Measurements from ENCODE around the gene ACOXL. TPM values are rescaled to one million over a fixed set of nuclear protein-coding genes. Genes with fewer than 3 reads are reported as not detected.

The ACOXL gene
- total and polyA plus RNA-seq, 10 of the 15 experiments (the other 5 are each of a cell fraction or from before 2014, with no cell fraction given), result 0.05 to 1.3 (median 0.71) TPM

DNA sequence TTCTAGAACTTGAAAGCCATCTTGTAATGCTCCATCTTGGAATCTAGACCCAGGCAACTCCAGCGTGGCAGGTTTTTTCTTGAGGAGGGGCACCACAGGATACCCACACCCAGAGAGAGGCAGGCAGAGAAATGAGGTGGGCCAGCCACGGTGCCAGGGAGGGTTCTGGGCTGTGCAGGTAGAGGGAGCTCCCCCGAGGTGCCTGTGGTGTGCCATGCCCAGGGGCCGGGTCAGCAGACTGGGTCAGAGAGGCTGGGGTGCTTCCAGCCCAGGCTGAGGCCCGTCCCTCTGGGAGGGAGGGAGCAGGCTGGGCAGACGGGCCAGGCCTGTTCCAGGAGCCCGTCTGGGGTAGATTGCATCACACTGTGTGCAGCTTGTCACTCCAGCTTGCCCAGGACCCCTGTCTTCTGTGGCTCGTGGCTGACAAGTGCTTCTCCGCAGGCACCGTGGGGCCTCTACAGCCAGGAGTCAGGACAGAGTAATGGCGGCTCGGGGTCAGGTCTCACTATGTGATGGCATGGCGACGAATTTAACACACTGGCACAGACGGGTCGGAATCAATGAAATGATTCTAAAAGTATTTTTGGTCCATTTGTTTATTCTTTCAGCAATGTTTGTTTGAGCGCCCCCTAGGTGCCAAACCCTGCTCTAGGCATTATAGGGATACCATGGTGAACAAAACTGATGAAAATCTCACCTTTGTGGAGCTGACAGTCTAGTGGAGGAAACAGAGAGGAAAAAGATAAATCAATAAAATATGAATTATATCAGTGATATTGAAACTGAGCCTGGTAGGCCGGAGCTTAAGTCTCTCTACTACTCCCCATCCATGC is 144.0 kb downstream of the ACOXL start:
- no peak overlapping the region for H3K27ac ChIP-seq (ENCODE audit: control insufficient read depth, insufficient read depth)
- no peaks in the 10 kb centered on the region for H4K20me1 ChIP-seq (ENCODE audit: control insufficient read depth, insufficient read depth)
- H3K79me2 ChIP-seq (ENCODE audit: control insufficient read depth, insufficient read depth, low read length), result no peaks in the 10 kb centered on the region
- ChIA-PET POLR2A (interaction anchor here (1.0 kb wide), 1 partner anchor 24 kb away, joined by 4 read pairs; no protein-coding TSS in a partner anchor), CTCF (interaction anchor here (0.8 to 3.3 kb wide), 3 partner anchors 14 to 64 kb away, joined by 4 to 11 read pairs (median 11); no protein-coding TSS in a partner anchor), RAD21 (ENCODE audit: unreplicated experiment) (interaction anchor here (1.1 to 1.3 kb wide), 2 partner anchors 11 to 64 kb away, joined by 3 read pairs; no protein-coding TSS in a partner anchor), SMC1A (ENCODE audit: uncharacterized antibody, unreplicated experiment) (interaction anchor here (0.9 to 3.0 kb wide), 6 partner anchors 9 to 180 kb away, joined by 3 to 9 read pairs (median 4); no protein-coding TSS in a partner anchor)
- H3K9me3 ChIP-seq (replicated peaks; ENCODE audit: control insufficient read depth, insufficient read depth, low read length), result peaks cover 9% of the 10 kb centered on the region
- ATAC-seq (no peak), FAIRE-seq (no peak), DNase-seq (ENCODE audit: low read depth, low spot score) (no peak)
- TF ChIP-seq, protein P1, sequence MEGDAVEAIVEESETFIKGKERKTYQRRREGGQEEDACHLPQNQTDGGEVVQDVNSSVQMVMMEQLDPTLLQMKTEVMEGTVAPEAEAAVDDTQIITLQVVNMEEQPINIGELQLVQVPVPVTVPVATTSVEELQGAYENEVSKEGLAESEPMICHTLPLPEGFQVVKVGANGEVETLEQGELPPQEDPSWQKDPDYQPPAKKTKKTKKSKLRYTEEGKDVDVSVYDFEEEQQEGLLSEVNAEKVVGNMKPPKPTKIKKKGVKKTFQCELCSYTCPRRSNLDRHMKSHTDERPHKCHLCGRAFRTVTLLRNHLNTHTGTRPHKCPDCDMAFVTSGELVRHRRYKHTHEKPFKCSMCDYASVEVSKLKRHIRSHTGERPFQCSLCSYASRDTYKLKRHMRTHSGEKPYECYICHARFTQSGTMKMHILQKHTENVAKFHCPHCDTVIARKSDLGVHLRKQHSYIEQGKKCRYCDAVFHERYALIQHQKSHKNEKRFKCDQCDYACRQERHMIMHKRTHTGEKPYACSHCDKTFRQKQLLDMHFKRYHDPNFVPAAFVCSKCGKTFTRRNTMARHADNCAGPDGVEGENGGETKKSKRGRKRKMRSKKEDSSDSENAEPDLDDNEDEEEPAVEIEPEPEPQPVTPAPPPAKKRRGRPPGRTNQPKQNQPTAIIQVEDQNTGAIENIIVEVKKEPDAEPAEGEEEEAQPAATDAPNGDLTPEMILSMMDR (IDR thresholded peaks at IDR 0.05 in 2 of 3, conservative IDR thresholded peaks at IDR 0.05 in 1 of 3; ENCODE audit: control insufficient read depth in 2 of 3, extremely low read depth in 1 of 3, insufficient read depth in 1 of 3, low read depth in 3 of 3, low read length in 3 of 3), result peak in 1 of 3 experiments; percentile 26; a peak in 1 of 6 replicates
- TF ChIP-seq KLF5 (IDR thresholded peaks at IDR 0.05; ENCODE audit: partially characterized antibody), result no peak
- no peak for TF ChIP-seq SUPT20H (IDR thresholded peaks at IDR 0.05; ENCODE audit: borderline replicate concordance, control insufficient read depth, low read depth, low read length)
- no peaks in the 10 kb centered on the region for H3K27me3 ChIP-seq (replicated peaks in 1 of 2; ENCODE audit: control insufficient read depth in 2 of 2, insufficient read depth in 2 of 2, low read length in 1 of 2)
- BruUV-seq (replicated peaks), result no TSS peak
- intact Hi-C loops (cut with micrococcal nuclease; ENCODE audit: unreplicated experiment), result loop anchor here (5.0 kb wide), 1 partner anchor 241 kb away; no protein-coding TSS in a partner anchor
- H3K4me1 ChIP-seq (ENCODE audit: control insufficient read depth, insufficient read depth, low read length), result peaks cover 43% of the 10 kb centered on the region
- no peak overlapping the region for H3K4me2 ChIP-seq (ENCODE audit: control insufficient read depth, insufficient read depth)
- WGBS (ENCODE audit: insufficient coverage, insufficient replicate concordance, low lambda C conversion rate, missing lambda C conversion rate), result 77% methylated on average over 18 of the region's 18 CpGs
- in situ Hi-C loops (cut with MboI), result no loop called here
- H3K9ac ChIP-seq (ENCODE audit: control insufficient read depth, insufficient read depth, low read length), result no peak overlapping the region
- H3K36me3 ChIP-seq (ENCODE audit: control insufficient read depth in 2 of 2, insufficient read depth in 2 of 2, low read length in 1 of 2), result no peaks in the 10 kb centered on the region
- H3K4me3 ChIP-seq, result no peak overlapping the region
- H2AFZ ChIP-seq (ENCODE audit: control insufficient read depth, low read depth, low read length), result no peak overlapping the region

Measured in GM12878 (cell line).